Sigmoid colon (tissue), 7 donors: ENCODE measurements around the gene MIOX. TPM values are rescaled to one million over a fixed set of nuclear protein-coding genes. Genes with fewer than 3 reads are reported as not detected.
A peak's percentile ranks its signal among the peaks of the same experiment; 100 is the strongest.

Experiments used
- DNase-seq: peaks from one replicate; pipeline ENCODE4 v3.0.0-alpha.2; 2019
- H3K27ac ChIP-seq, 4 donors: fragments of 200-600 bp; sonication (generic); one replicate each; pipeline ENCODE4 v1.5.1; 2016 to 2019; ENCODE audit warnings: mild to moderate bottlenecking in 1 of 4
- H3K27me3 ChIP-seq, 3 donors: fragments of 200-600 bp; sonication (generic); one replicate each; pipeline ENCODE4 v1.5.1; 2019; ENCODE audit warnings: mild to moderate bottlenecking in 1 of 3
- H3K36me3 ChIP-seq, 4 donors: fragments of 200-600 bp; sonication (generic); one replicate each; pipeline ENCODE4 v1.5.1; 2016 to 2019
- H3K4me1 ChIP-seq, 4 donors: fragments of 200-600 bp; sonication (generic); one replicate each; pipeline ENCODE4 v1.5.1; 2017 to 2019
- H3K4me3 ChIP-seq, 4 donors: fragments of 200-600 bp; sonication (generic); one replicate each; pipeline ENCODE4 v1.5.1; 2017 to 2019; ENCODE audit warnings: mild to moderate bottlenecking in 2 of 4, moderate library complexity in 1 of 4
- H3K9me3 ChIP-seq, 4 donors: fragments of 200-600 bp in 3 of 4; sonication (generic) in 3 of 4; one replicate each; pipeline versions ENCODE4 v1.5.1 to v1.6.1; 2013 to 2019
- CTCF ChIP-seq, 4 experiments: fragments of 450-650 bp in 3 of 4; fragments of 200-600 bp in 1 of 4; IDR thresholded peaks; one replicate each; pipeline ENCODE4 v1.5.1; 2016 to 2019; ENCODE audit warnings: antibody characterized with exemption in 4 of 4, mild to moderate bottlenecking in 3 of 4, moderate library complexity in 2 of 4
- EP300 ChIP-seq, 4 donors: sonication (generic); formaldehyde crosslinking; IDR thresholded peaks; one replicate each; pipeline ENCODE4 v1.6.1; 2017; ENCODE audit warnings: antibody characterized with exemption in 4 of 4
- POLR2A ChIP-seq, 2 donors: fragments of 450-650 bp; IDR thresholded peaks; one replicate each; pipeline ENCODE4 v1.6.1; 2016; ENCODE audit warnings: antibody characterized with exemption in 2 of 2, mild to moderate bottlenecking in 2 of 2, moderate library complexity in 2 of 2
- POLR2AphosphoS5 ChIP-seq, 4 donors: sonication (generic); formaldehyde crosslinking; IDR thresholded peaks; one replicate each; pipeline ENCODE4 v1.6.1; 2017; ENCODE audit warnings: antibody characterized with exemption in 4 of 4
- WGBS, 2 donors: extraction: QIAGEN DNeasy Blood & Tissue Kit; methylation state at CpG; one replicate each; pipeline ENCODE4 v1.1.7; 2013; 5-methylcytosine and 5-hydroxymethylcytosine counted together
- intact Hi-C: fragments of 100-400 bp; cut with DNase I; formaldehyde crosslinking; loops from one replicate; pipeline ENCODE4 v1.15.1; 2023
- polyA plus RNA-seq, 3 donors: library from polyadenylated mRNA; stranded (reverse); fragments of 200-250 nt; gene quantifications; one replicate each; pipeline ENCODE4 v1.2.3, GENCODE V29; 2013
- total RNA-seq, 4 donors: library from RNA; depleted of rRNA; stranded (reverse); fragments of >200 nt; gene quantifications; one replicate each; pipeline ENCODE4 v1.1.0, GENCODE V29; 2016
- donor health status: healthy with polysubstance abuse.
- donor health status: Bipolar disorder and iron deficiency.
- donor health status: healthy.

MIOX gene
- total and polyA plus RNA-seq, 7 donors: 0.20 TPM; not detected in 6

- peak; percentile 70 for DNase-seq
- 10 to 17% methylated on average over 25 of the region's 25 CpGs for WGBS, 2 donors
- no peak overlapping the region for H3K4me3 ChIP-seq
- no peaks in the 10 kb centered on the region for H3K9me3 ChIP-seq
- peaks cover 28 to 34% (median 32%) of the 10 kb centered on the region in 4 donors for H3K36me3 ChIP-seq
- H3K27ac ChIP-seq: no peak overlapping the region
- intact Hi-C loops: no loop called here
- peaks cover 0 to 54% (median 52%) of the 10 kb centered on the region in 4 donors for H3K4me1 ChIP-seq
- TF ChIP-seq POLR2A (IDR thresholded peaks at IDR 0.05) (no peak), POLR2AphosphoS5 (IDR thresholded peaks at IDR 0.05) (no peak), EP300 (IDR thresholded peaks at IDR 0.05) (no peak), CTCF (IDR thresholded peaks at IDR 0.05) (no peak)
- no peaks in the 10 kb centered on the region for H3K27me3 ChIP-seq
Observed at GRCh38 chr22:50469377-50470305, 17.0 kb upstream of the MIOX start.

GRCh38 chr22:50470491-50470890, 16.2 kb upstream of the MIOX start:
- no peak for DNase-seq
- H3K27me3 ChIP-seq: no peaks in the 10 kb centered on the region
- no peaks in the 10 kb centered on the region for H3K9me3 ChIP-seq
- peaks cover 0 to 59% (median 56%) of the 10 kb centered on the region in 4 donors for H3K4me1 ChIP-seq
- TF ChIP-seq POLR2A (IDR thresholded peaks at IDR 0.05): no peak
- TF ChIP-seq POLR2AphosphoS5 (IDR thresholded peaks at IDR 0.05): no peak
- no peak for TF ChIP-seq CTCF (IDR thresholded peaks at IDR 0.05)
- no peak for TF ChIP-seq EP300 (IDR thresholded peaks at IDR 0.05)
- no peak overlapping the region for H3K4me3 ChIP-seq
- H3K36me3 ChIP-seq: peaks cover 19 to 25% (median 23%) of the 10 kb centered on the region in 4 donors
- WGBS, 2 donors: 11 to 24% methylated on average over 6 of the region's 6 CpGs
- no peak overlapping the region for H3K27ac ChIP-seq
- intact Hi-C loops: no loop called here

- H3K4me3 ChIP-seq: no peak overlapping the region
- TF ChIP-seq EP300 (IDR thresholded peaks at IDR 0.05) (no peak), POLR2A (IDR thresholded peaks at IDR 0.05) (no peak), CTCF (IDR thresholded peaks at IDR 0.05) (no peak), POLR2AphosphoS5 (IDR thresholded peaks at IDR 0.05) (no peak)
- no peak for DNase-seq
- peaks cover 13 to 17% (median 15%) of the 10 kb centered on the region in 4 donors for H3K36me3 ChIP-seq
- intact Hi-C loops: no loop called here
- peaks cover 0 to 61% (median 59%) of the 10 kb centered on the region in 4 donors for H3K4me1 ChIP-seq
- H3K9me3 ChIP-seq: no peaks in the 10 kb centered on the region
- 73% methylated on average over 21 of the region's 21 CpGs for WGBS, 2 donors
- no peaks in the 10 kb centered on the region for H3K27me3 ChIP-seq
- no peak overlapping the region for H3K27ac ChIP-seq
Observed at GRCh38 chr22:50471197-50471847, 15.3 kb upstream of the MIOX start.

- 78 to 84% methylated on average over 5 of the region's 5 CpGs for WGBS, 2 donors
- TF ChIP-seq EP300 (IDR thresholded peaks at IDR 0.05) (no peak), POLR2AphosphoS5 (IDR thresholded peaks at IDR 0.05) (no peak), POLR2A (IDR thresholded peaks at IDR 0.05) (no peak), CTCF (IDR thresholded peaks at IDR 0.05) (no peak)
- Histone ChIP-seq H3K27ac (no peak overlapping the region), H3K4me3 (no peak overlapping the region), H3K9me3 (no peaks in the 10 kb centered on the region), H3K4me1 (peaks cover 0 to 61% (median 59%) of the 10 kb centered on the region in 4 donors), H3K27me3 (no peaks in the 10 kb centered on the region), H3K36me3 (peaks cover 6 to 10% (median 9%) of the 10 kb centered on the region in 4 donors)
- no peak for DNase-seq
- intact Hi-C loops: no loop called here
Observed at GRCh38 chr22:50471962-50472361, 14.7 kb upstream of the MIOX start.
